DMS53 treated with DMSO at 0.1 percent for 48 hours (cell line): Measurements from ENCODE around the gene ZFTA.
"Not testable (repeated sequence)": the region's sequence is repeated elsewhere in the genome, so short reads cannot be mapped to it uniquely, and the experiment has no call there.

Source experiments
- DNase-seq: peaks from one replicate; lab custom pipeline; 2025; ENCODE audit not compliant: unreplicated experiment; lab: John Stamatoyannopoulos, UW

Gene ZFTA

DNA sequence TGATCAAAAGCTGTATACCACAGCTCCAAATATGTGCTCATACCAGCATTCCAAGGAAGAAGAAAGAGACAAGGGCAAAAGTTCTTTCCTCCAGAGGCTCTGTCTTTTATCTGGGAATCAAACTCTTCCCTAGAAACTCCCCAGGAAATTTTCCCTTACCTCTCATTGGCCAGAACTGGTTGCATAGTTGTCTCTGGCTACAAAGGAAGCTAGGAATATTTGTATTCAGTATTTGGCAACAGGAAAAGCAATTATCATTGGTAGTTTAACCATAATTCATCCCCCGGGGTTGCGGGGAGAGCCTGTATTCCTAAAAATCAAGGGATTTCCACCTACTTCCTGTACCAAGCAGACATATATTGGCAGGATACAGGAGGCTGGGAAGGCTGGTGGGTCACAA is 10.5 kb upstream of the ZFTA start:
- no peak for DNase-seq

DNA sequence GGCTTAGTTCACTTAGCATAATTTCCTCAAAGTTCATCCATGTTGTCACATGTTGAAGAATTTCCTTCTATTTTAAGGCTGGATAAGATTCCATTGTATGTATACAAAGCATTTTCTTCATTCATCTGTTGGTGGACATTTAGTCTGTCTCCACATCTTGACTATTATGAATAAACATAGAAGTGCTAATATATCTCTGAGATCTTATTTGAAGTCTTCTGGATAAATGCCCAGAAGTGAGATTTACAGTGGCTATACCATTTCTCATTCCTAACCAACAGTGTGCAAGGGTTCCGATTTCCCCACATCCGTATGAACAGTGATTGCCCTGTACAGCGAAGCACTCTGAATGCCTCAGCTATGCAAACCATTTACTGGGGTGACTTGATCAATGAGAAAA is 6.6 kb upstream of the ZFTA start:
- DNase-seq, result no peak

DNA sequence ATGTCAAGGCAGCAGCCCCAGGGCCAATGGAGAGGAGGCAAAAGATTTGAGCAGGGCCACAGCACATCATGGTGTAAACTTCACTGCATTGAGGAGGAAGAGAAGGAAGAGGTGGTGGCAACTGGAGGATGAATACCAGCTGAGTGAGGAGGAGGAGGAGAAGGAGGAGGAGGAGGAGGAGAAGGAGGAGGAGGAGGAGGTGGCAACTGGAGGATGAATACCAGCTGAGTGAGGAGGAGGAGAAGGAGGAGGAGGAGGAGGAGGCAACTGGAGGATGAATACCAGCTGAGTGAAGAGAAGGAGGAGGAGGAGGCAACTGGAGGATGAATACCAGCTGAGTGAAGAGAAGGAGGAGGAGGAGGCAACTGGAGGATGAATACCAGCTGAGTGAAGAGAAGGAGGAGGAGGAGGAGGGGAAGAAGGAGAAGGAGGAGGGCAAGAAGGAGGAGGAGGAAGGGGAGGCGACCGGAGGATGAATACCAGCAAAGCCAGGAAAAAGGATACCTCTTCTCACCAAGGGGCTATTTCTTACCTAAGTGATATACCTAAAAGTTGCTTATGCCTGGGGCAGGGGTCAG is 3.3 kb upstream of the ZFTA start:
- DNase-seq, result not testable (repeated sequence)

DNA sequence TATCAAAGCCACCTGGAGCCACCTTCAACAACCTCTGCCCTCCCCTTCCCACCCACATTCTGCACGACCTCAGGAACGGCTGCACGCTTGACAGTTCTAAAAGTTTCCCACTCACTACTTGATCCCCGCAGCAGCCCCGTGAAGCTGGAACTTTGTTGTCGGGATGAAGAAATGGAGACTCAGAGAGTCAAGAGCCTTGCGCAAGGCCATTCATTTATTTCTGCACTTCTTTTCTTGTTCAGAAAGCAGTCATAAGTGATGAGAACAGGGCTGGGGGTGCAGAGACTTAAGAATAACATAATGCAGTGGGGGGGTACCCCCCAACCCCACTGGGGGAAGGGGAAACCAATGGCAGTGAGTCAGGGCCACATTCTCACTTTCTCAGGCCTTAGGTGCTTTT is 2.2 kb upstream of the ZFTA start:
- no peak for DNase-seq

DNA sequence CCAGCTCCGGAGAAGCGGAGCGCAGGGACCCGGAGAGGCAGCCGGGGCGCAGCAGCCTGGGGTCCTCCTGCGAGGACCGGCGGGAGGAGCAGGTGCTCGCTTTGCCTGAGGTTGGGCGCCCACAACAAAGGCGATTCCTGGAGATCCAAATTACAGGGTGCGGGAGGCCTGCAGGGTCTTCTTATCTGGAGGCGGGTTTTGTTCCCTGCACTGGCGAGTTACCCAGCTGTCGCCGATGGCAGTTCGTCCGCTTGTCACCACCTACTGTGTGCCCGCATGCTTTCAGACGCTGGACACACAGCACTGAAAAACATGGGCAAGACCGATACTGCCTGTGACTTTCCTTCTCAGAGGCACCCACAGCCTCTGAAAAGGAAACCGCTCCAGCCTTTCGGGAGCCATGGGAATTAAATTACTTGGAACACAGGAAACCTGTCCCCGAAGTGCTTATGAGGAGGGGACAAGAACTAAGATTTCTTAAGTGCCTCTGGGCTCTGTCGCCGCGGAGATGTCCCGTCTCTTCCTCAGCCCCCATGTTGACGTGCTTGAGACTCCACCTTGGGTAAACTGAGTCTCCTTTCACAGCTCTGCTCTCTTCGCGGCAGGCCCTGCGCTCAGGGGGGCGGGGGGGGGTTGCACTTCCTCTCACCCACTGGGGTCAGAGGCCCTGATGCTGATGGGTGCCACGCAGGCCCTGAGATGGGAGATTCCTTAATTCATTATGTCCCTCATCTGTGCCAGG is 1.3 kb upstream of the ZFTA start:
- DNase-seq, result no peak

DNA sequence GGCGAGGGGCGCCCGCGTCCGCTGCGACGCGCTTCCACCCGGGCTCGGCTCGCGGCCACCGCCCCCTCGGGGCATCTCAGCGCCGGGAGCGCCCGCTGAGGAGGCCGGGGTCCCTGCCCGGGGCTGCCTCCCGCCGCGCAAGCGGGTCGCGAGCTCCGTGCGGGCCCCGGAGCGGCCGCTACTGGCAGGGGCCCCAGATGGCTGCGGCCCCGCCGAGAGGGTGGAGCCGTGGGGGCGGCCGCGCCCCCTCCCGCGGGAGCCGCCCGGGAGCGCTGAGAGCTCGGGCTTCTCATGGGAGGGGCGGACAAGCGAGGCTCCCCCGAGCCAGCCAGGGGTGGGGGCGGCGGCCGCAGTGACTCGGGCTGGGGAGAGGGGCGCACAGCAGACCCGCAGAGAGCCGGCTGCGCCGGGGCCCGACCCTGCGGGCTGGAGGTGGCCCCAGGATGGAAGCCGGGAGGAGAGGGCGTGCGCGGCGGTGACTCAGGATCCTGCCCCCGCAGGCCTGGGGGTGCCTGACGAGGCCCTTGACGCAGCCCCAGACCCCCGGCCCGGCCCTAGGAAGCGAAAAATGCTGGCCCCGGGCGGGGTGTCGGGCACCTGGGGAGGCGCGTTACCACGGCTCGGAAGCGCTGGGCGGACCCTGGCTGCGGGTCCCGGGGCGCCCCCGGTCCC is 603 bp upstream of the ZFTA start:
- no peak for DNase-seq

DNA sequence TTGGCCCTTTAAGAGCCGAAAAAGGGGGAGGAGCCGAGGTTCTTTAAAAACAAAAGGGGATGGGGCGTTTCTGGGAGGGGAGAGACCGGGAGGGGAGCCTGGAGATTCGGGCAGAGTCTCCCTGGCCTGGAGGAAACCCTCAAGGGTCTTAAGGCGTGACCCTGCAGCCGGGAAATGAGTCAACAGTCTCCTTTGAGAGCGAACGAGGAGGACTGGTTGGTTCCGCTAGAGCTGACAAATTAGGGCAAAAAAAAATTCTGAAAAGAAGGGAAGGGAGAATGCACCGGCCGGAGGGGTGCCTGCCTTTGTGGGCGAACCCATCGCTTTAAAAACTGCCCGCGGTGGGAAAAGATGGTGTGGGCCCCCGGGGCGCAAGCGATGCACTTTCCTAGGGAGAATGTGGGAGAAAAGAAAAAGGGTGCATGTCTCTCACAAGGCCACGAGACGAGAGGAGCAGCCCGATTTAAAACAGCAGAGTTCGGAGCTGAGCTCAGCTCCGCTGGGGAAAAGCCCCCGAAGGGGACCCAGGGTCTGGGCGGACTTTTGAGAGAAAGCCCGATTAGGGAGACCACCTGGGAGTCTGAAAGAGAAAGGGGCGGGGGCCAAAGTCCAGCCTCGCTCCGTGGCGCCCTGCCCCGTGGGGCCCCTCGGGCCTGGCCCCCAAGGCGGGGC is 874 bp downstream of the ZFTA start:
- no peak for DNase-seq

DNA sequence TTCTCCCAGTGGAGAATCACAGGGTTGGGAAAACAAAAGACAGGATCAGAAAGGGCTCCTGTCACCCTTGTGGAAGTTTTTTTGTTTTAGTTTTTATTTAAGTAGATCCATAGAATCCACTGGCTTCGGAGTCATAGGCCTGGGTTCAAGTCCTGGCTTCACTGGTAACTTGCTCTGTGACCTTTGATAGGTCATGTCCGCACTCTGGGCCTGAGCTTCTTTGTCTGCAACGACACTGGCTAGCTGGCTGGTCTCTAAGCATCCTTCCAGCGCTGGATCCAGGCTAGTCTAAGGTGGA is 1.4 kb downstream of the ZFTA start:
- no peak for DNase-seq

DNA sequence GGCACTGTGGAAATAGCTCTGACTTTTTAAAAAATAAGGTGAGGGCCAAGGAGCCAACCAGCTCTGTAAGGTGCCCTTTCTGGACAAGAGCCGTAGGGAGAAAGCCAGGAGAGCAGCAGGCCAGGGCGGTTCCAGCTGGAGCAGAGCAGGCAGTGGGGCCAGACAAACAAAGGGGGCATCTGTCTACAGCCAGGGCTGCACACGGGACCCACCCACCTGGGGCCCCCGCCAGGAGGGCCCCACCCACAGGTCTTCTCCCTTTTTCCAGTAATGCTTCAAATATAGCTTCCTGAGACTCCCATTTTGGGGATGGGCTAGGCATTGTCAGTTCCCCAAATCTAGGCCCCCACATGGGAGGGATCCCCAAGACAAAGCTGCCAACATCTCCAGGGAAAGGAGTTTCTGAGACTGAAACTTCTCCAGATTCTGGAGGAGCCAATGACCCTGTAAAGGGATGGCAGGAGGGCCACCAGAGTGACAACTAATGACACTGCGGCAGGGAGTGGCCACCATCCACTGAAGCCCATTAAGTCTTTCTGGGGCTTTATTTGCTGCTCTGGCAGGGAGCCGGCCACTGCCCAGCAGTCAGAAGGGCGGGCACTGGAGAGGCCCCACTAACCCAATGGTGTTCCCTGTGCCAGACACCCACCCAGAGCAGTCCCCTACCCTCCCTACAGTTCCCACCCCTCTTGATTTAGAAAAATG is 1.9 kb downstream of the ZFTA start:
- DNase-seq, result no peak

DNA sequence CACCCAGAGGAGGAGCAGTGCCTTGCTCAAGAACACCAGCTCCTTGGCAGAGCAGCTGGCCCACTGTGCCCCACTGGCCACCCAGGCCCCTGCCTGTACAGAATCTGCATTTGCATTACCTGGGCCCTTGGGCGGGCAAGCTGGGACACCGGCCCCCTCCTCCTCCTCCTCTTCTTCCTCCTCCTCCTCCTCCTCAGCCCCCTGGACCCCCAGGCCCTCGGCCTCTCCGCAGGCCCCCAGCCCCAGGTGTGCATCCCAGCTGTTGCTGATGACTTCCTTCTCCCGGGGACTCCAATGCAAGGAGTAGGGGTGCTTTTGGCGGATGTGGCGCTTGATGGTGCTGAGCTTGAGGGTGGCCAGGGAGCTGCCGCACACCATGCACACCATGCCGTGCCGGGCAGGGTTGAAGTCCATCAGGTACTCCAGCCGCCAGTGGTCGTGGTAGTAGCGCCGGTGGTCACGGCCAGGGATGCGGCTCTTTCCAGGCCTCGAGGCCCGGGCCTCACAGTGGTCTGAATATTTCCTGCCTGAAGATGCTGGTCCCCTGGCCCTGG is 2.8 kb downstream of the ZFTA start:
- no peak for DNase-seq

DNA sequence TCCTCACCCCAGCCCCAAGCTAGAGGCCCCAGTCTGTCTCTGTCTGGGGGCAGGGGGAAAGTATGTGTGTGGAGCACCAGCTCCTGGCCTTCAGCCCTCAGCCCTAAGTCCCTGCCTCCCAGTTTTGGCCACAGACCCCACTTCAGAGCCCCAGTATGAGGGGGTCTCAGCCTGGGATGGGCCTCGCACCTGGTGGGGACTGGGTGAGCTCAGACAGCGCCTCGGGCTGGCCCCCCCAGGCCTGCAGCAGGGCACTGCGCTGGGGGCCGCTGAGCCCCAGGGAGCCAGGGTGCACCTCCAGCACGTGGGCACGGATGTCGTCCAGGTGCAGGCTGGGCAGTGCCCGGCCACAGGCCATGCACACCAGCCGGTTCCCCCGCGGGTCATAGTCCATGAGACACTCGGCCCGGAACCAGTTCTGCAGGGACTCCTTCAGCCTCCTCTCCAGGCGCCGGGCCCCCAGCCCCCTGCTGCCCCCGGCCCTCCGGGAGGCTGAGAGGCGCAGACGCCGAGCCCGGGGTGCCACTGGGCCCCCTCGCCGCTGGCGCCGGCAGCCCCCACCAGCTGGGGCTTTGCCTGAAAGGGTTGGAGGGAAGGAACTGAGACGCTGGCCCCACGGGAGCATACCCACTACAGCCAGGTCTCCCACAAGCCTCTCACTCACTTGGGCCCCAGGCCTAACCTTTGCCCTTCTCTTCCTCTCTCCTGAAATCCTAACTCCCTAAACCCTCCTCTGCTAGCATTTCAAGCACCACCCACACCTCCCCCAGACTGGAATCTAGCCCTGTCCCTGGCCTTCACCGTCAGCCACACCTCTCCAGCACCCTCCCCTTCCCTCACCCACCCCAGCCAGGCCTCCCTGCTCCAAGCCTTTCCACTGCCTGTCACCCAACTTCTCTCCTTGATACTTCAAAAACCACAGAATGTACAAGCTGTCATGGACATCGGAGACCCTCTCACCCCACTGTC is 3.6 kb downstream of the ZFTA start:
- no peak for DNase-seq

DNA sequence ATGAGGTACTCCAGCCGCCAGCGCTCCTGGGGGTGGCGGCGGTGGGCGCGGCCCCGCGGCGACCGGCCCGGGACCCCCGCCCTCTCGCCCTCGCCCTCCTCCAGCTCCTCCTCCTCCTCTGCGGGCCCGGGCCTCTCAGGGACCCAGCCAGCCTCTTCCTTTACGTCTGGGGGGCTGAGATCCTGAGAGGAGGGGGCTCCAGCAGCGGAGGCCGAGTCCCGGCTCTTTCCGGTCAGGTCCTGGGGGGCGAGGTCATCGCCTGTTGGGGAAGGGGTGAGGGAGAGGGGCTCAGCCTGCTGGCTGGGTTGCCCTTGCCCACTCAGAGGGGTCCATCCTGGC is 4.3 kb downstream of the ZFTA start:
- DNase-seq, result no peak

DNA sequence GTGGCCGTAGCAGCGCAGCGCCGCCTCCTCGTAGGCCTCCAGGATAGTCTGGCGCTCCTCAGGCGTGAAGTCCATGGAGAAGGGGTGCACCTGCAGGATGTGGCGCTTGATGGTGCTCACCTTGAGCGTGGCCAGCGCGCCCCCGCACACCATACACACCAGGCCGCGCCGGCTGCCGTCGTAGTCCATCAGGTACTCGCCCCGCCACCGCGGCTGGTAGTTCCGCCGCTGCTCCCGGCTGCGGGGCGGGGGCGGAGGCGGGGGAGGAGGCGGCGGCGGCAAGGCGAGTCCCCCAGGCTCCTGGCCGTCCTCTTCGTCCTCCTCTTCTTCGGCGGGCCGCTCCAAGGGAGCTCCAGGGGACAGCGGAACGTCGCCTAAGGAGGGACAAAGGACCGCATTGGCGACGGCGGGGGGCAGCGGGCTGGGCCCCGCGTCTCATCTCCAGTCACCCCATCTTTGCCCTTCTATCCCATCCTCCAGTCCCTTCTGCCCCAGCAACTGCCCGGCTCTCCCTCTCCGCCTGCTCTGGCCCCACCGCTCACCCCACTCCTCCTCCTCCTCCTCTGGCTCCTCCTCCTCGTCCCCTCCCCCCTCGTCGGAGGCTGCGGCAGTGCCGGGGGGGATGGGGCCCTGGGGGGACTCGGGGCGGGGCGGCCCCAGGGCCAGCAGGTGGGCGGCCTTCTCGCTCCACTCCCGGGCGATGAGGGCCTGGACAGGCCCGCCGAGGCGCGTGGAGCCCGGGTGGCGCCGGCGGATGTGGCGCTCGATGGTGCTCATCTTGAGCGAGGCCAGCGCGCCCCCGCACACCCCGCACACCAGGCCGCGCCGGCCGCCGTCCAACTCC is 4.9 kb downstream of the ZFTA start:
- DNase-seq, result no peak

DNA sequence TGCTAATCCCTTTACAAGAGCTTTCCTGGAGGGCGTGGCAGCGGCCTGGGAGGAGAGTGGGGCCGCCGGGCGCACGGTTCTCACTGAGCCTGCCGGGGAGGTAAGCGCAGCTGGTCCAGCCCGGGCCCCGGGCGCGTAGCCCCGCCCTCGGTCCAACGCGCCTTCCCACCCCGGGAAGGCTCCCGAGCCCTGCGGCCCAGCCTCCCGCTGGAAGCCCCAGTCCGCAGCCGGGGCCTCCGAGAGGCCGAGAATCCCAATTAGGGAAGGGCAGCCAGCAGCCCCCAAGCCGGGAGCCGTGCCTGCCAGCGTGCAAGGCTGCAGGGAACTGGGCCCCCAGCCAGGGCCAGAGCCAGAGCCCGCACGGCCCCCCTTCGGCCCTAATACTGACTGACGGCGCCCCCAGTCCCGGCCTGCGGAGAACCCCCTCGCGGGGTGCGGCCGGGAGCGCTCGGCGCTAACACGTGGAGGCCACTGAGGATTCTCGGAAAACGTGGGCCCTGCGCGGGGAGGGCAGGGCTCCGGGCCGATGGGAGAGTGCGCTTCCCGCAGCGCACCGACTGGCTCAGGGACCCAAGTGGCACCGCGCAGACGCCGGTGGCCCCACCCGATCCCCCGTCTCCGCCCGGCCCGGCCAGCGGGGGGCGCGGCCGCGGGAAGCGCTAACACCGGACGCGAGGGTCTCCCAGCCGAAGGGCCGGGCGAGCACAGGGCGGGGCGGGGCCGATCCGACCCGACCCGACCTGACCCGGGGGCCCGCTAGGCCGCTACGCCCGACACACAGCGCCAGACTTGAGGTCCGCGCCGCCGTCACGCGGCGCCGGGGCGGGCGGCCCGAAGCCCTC is 5.7 kb downstream of the ZFTA start:
- no peak for DNase-seq

DNA sequence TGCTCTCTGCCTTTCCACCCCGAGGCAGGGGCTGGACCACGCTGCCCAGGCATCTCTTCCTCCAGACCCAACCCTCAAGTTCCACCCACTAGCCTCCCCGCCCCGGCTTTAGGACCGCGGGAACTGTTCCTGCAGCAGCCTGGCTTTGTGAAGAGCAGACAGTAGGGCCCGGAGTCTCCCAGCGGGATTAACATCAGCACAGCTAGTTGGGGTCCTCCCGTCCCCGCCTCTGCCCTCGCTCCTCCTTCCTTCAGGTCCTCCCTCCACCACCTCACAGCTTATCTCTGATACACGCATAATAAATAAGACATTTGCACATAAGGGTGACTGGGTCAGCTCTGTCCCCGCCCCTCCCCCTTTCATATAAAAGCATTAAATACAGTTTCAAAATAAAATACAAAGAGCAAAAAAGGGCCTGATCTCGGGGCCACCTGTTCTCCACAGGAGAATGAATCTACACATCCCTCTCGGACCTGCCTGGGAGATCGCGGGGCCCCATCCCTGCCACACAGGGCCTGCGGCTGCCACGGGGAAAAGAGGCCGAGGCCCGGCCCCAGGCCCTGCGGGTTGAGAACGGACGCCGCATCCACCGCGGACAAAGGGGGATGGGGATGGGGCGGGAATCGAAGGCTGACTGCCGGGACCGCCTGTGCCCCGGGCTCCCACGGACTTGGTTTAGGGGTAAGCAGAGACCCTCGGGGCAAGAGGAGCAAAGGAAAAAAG is 6.5 kb downstream of the ZFTA start:
- DNase-seq, result no peak

DNA sequence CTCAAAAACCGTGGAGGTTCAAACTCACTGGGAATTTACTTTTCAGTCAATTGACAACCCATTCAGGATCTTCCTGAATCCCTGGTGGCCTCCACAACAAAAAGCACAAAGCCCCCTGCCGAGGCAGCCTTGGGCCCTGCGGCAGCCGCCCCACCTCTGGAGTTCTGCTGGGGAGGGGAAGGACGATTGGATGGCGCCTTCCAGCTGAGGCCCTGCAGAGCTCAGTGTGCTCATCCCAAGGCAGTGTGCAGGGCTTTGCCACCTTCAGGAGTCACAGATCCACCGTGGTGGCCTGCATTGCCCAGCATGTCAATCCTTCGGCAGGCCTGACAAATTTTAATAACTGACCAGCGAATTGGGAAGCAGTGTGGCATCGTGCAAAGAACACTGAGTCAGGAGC is 7.4 kb downstream of the ZFTA start:
- DNase-seq, result no peak

DNA sequence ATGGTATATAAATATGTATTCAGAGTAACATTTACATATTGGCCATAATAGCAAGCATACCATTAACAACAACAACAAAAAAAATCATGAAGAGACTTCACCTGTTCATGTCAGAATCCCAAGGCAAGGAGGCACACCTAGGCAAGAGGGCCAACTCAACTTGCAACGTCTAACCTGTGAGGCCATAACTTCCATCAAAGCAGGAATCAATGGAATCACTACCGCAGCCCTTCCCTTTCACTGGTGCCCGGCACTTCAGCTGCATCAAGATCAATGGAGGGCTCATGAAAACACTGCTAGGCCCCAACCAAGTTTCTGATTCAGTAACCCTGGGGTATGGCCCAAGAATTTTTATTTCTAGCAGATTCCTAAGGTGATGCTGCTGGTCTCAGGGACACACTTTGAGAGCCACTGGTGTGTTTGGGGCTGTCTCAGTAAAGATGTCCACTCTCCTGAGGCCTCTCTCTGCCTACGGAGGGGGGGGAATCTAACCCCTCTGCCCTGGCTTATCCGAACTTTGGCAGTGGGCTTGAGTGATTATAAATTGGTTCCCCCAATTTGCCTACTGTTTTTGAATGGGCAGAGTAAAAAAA is 8.0 kb downstream of the ZFTA start:
- no peak for DNase-seq
